Liver (tissue), 5 donors: ENCODE results near the gene AMBN. TPM values are rescaled to one million over a fixed set of nuclear protein-coding genes. Genes with fewer than 3 reads are reported as not detected.

Source experiments
- FOXA2 ChIP-seq: IDR thresholded peaks from 2 replicates; pipeline ENCODE4 v1.6.1; 2016; ENCODE audit warnings: antibody characterized with exemption
- polyA plus RNA-seq, 2 donors: library from polyadenylated mRNA; stranded (reverse) in 1 of 2; unstranded in 1 of 2; fragments of 200-250 nt in 1 of 2; fragments of >200 nt in 1 of 2; fragmentation: Nextera tagmentation in 1 of 2; extraction: Ambion mirVana in 1 of 2; gene quantifications; one replicate each; pipeline versions ENCODE4 v1.2.1 to v1.2.3, GENCODE V29; 2013 to 2015
- total RNA-seq, 2 donors: library from RNA; depleted of rRNA; stranded (reverse); fragments of >200 nt; gene quantifications; one replicate each; pipeline ENCODE4 v1.2.3, GENCODE V29; 2014
- TF ChIP-seq, protein P1 (sequence below): IDR thresholded peaks from 2 replicates; pipeline ENCODE4 v1.6.1; 2016; ENCODE audit warnings: antibody characterized with exemption, mild to moderate bottlenecking
- donor health status: healthy.
- donor health status: healthy.
- donor health status: healthy.

AMBN gene
- total and polyA plus RNA-seq, 4 donors: not detected

DNA sequence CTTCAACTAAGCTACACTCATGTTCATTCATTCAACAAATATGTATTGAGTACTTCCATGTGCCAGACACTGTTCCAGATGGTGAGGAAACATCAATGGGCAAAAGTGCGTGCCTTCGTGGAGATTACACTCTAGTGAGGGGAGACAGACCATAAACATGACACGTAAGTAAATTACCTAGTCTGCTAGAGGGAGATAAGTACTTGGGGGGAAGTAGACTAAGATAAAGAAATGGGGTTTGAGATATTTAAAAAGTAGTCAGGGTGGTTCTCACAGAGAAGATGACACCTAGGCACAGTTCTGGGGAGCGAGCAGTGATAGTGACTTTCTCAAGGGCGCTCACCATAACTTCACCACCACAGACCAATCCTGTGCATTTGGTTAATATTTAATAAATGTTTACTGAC is 62.6 kb downstream of the AMBN start (continued):
- TF ChIP-seq FOXA2: no peak
- TF ChIP-seq, protein P1, sequence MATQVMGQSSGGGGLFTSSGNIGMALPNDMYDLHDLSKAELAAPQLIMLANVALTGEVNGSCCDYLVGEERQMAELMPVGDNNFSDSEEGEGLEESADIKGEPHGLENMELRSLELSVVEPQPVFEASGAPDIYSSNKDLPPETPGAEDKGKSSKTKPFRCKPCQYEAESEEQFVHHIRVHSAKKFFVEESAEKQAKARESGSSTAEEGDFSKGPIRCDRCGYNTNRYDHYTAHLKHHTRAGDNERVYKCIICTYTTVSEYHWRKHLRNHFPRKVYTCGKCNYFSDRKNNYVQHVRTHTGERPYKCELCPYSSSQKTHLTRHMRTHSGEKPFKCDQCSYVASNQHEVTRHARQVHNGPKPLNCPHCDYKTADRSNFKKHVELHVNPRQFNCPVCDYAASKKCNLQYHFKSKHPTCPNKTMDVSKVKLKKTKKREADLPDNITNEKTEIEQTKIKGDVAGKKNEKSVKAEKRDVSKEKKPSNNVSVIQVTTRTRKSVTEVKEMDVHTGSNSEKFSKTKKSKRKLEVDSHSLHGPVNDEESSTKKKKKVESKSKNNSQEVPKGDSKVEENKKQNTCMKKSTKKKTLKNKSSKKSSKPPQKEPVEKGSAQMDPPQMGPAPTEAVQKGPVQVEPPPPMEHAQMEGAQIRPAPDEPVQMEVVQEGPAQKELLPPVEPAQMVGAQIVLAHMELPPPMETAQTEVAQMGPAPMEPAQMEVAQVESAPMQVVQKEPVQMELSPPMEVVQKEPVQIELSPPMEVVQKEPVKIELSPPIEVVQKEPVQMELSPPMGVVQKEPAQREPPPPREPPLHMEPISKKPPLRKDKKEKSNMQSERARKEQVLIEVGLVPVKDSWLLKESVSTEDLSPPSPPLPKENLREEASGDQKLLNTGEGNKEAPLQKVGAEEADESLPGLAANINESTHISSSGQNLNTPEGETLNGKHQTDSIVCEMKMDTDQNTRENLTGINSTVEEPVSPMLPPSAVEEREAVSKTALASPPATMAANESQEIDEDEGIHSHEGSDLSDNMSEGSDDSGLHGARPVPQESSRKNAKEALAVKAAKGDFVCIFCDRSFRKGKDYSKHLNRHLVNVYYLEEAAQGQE: no peak

Other genes with a start within 250 kb of the AMBN start
- gene SMR3A, start 231.5 kb upstream of the AMBN start, total RNA-seq: not detected
- not detected for gene SMR3A, start 231.5 kb upstream of the AMBN start, polyA plus RNA-seq
- gene SMR3B, start 209.1 kb upstream of the AMBN start, total RNA-seq: not detected
- gene SMR3B, start 209.1 kb upstream of the AMBN start, polyA plus RNA-seq: not detected
- not detected for gene OPRPN, start 194.3 kb upstream of the AMBN start, total RNA-seq
- gene OPRPN, start 194.3 kb upstream of the AMBN start, polyA plus RNA-seq: under 1 TPM in 1 of 2 donors, not detected in 1; 0.42 TPM
- gene MUC7, start 120.1 kb upstream of the AMBN start, total RNA-seq: not detected
- gene MUC7, start 120.1 kb upstream of the AMBN start, polyA plus RNA-seq: not detected
- gene AMTN, start 73.7 kb upstream of the AMBN start, total RNA-seq: not detected
- not detected for gene AMTN, start 73.7 kb upstream of the AMBN start, polyA plus RNA-seq
- gene ENAM, start 36.5 kb downstream of the AMBN start, total RNA-seq: under 1 TPM; 0.28 to 0.50 TPM
- gene ENAM, start 36.5 kb downstream of the AMBN start, polyA plus RNA-seq: under 1 TPM; 0.25 to 0.29 TPM
- 10 to 100 TPM in 1 of 2 donors, 1 to 10 TPM in 1; 2.1 to 12.4 TPM for gene JCHAIN, start 74.3 kb downstream of the AMBN start, total RNA-seq
- gene JCHAIN, start 74.3 kb downstream of the AMBN start, polyA plus RNA-seq: 10 to 100 TPM in 1 of 2 donors, 1 to 10 TPM in 1; 7.1 to 69.5 TPM
- gene UTP3, start 96.3 kb downstream of the AMBN start, total RNA-seq: 10 to 100 TPM in 1 of 2 donors, 1 to 10 TPM in 1; 9.7 to 12.8 TPM
- gene UTP3, start 96.3 kb downstream of the AMBN start, polyA plus RNA-seq: 10 to 100 TPM in 1 of 2 donors, 1 to 10 TPM in 1; 6.5 to 12.2 TPM
- 10 to 100 TPM; 13.8 to 35.2 TPM for gene RUFY3, start 129.7 kb downstream of the AMBN start, total RNA-seq
- 10 to 100 TPM in 1 of 2 donors, 1 to 10 TPM in 1; 9.2 to 16.2 TPM for gene RUFY3, start 129.7 kb downstream of the AMBN start, polyA plus RNA-seq
- 10 to 100 TPM; 22.5 to 30.4 TPM for gene GRSF1, start 247.6 kb downstream of the AMBN start, total RNA-seq
- gene GRSF1, start 247.6 kb downstream of the AMBN start, polyA plus RNA-seq: 10 to 100 TPM; 26.7 to 29.3 TPM